WTC11 (cell line): ENCODE measurements around the gene NXT1. TPM values are rescaled to one million over a fixed set of nuclear protein-coding genes. Genes with fewer than 3 reads are reported as not detected.

Source experiments
- ATAC-seq: fragments of 200-7000 bp; cut with Tn5 transposase; 2 replicates; pipeline ENCODE4 v1.10.0; 2021; ENCODE audit warnings: mild to moderate bottlenecking, moderate library complexity
- CTCF ChIA-PET: fragments of 300-600 bp; sonication (Branson Sonifier 250); formaldehyde crosslinking; loops from one replicate; lab custom pipeline; 2021; ENCODE audit warnings: antibody characterized with exemption; lab: Charles Lee
- POLR2A ChIA-PET: fragments of 350-600 bp; sonication (Branson Sonifier 250); formaldehyde crosslinking; loops from one replicate; lab custom pipeline; 2021; ENCODE audit warnings: antibody characterized with exemption; lab: Charles Lee
- DNase-seq: peaks from one replicate; pipeline ENCODE4 v3.0.0; 2021; ENCODE audit warnings: low spot score
- H3K27ac Mint-ChIP-seq: 2 replicates; pipeline ENCODE4 v1.8.0; 2021; ENCODE audit warnings: mixed read lengths
- H3K27me3 Mint-ChIP-seq: 2 replicates; pipeline ENCODE4 v1.8.0; 2021; ENCODE audit warnings: low read depth, mild to moderate bottlenecking, moderate library complexity, mixed read lengths
- H3K36me3 Mint-ChIP-seq: 2 replicates; pipeline ENCODE4 v1.8.0; 2021; ENCODE audit warnings: mixed read lengths
- H3K4me1 Mint-ChIP-seq: 2 replicates; pipeline ENCODE4 v1.8.0; 2022; ENCODE audit warnings: mixed read lengths
- H3K4me3 Mint-ChIP-seq: 2 replicates; pipeline ENCODE4 v1.8.0; 2021; ENCODE audit warnings: mild to moderate bottlenecking, moderate library complexity, mixed read lengths
- H3K9me3 Mint-ChIP-seq: 2 replicates; pipeline ENCODE4 v1.8.0; 2021; ENCODE audit warnings: mixed read lengths
- ARID4B ChIP-seq: sonication (generic); formaldehyde crosslinking; IDR thresholded peaks from 2 replicates; pipeline ENCODE4 v1.8.0; 2023; ENCODE audit warnings: missing genetic modification reagents, mild to moderate bottlenecking, borderline replicate concordance
- ESRRA ChIP-seq: sonication (generic); formaldehyde crosslinking; IDR thresholded peaks from 2 replicates; pipeline ENCODE4 v1.8.1; 2022; ENCODE audit warnings: mild to moderate bottlenecking, missing genetic modification reagents, borderline replicate concordance
- FOXK1 ChIP-seq: sonication (generic); formaldehyde crosslinking; IDR thresholded peaks from 2 replicates; pipeline ENCODE4 v1.8.0; 2022; ENCODE audit warnings: mild to moderate bottlenecking, moderate library complexity, missing genetic modification reagents
- GRHL2 ChIP-seq: fragments of 250-450 bp; sonication (Bioruptor Pico); IDR thresholded peaks from 2 replicates; pipeline ENCODE4 v1.8.0; 2022; ENCODE audit warnings: mild to moderate bottlenecking, moderate library complexity; ENCODE audit not compliant: insufficient replicate concordance, severe bottlenecking
- KAT7 ChIP-seq: sonication (generic); formaldehyde crosslinking; IDR thresholded peaks from 2 replicates; pipeline ENCODE4 v1.8.1; 2023; ENCODE audit warnings: missing genetic modification reagents, mild to moderate bottlenecking, borderline replicate concordance
- NR2C2 ChIP-seq: sonication (generic); formaldehyde crosslinking; IDR thresholded peaks from 2 replicates; pipeline ENCODE4 v1.8.0; 2022; ENCODE audit warnings: mild to moderate bottlenecking, missing genetic modification reagents
- OVOL2 ChIP-seq: fragments of 250-450 bp; sonication (Bioruptor Pico); IDR thresholded peaks from 2 replicates; pipeline ENCODE4 v1.9.0; 2021; ENCODE audit warnings: mild to moderate bottlenecking, borderline replicate concordance
- RORB ChIP-seq: fragments of 250-450 bp; sonication (Bioruptor Pico); IDR thresholded peaks from 2 replicates; pipeline ENCODE4 v1.9.0; 2021; ENCODE audit warnings: mild to moderate bottlenecking
- SMAD4 ChIP-seq: sonication (generic); formaldehyde crosslinking; IDR thresholded peaks from 2 replicates; pipeline ENCODE4 v1.8.0; 2022; ENCODE audit warnings: mild to moderate bottlenecking, missing genetic modification reagents
- ZNF121 ChIP-seq: sonication (generic); formaldehyde crosslinking; IDR thresholded peaks from 2 replicates; pipeline ENCODE4 v1.8.0; 2023; ENCODE audit warnings: missing genetic modification reagents
- ZNF232 ChIP-seq: sonication (generic); formaldehyde crosslinking; IDR thresholded peaks from 2 replicates; pipeline ENCODE4 v1.8.0; 2022; ENCODE audit warnings: mild to moderate bottlenecking, missing genetic modification reagents
- ZNF317 ChIP-seq: sonication (generic); formaldehyde crosslinking; IDR thresholded peaks from 2 replicates; pipeline ENCODE4 v1.8.1; 2023; ENCODE audit warnings: low read depth, mild to moderate bottlenecking, moderate library complexity, missing genetic modification reagents, borderline replicate concordance
- ZNF423 ChIP-seq: fragments of 250-450 bp; sonication (Bioruptor Pico); IDR thresholded peaks from 2 replicates; pipeline ENCODE4 v2.1.2; 2022; ENCODE audit warnings: mild to moderate bottlenecking, moderate library complexity
- ZNF512 ChIP-seq: sonication (generic); formaldehyde crosslinking; IDR thresholded peaks from 2 replicates; pipeline ENCODE4 v1.8.1; 2022; ENCODE audit warnings: missing genetic modification reagents, borderline replicate concordance
- total RNA-seq: library from RNA; stranded (reverse); gene quantifications from 3 replicates; pipeline ENCODE4 v1.2.3, GENCODE V29; 2021
- TF ChIP-seq, protein P1 (sequence below): sonication (generic); formaldehyde crosslinking; IDR thresholded peaks from 2 replicates; pipeline ENCODE4 v1.8.0; 2023; ENCODE audit warnings: missing genetic modification reagents

Gene NXT1
- total RNA-seq, 1 experiment from 2014 or later, result 18.8 TPM

GRCh38 chr20:23390091-23390774 lies 39.6 kb downstream of the NXT1 start:
- Mint-ChIP-seq H3K27ac (peak overlapping the region; percentile 78), H3K36me3 (peaks cover 69% of the 10 kb centered on the region)
- ATAC-seq, result no peak
- DNase-seq, result no peak
- POLR2A ChIA-PET, result no interaction called here
- TF ChIP-seq, protein P1, sequence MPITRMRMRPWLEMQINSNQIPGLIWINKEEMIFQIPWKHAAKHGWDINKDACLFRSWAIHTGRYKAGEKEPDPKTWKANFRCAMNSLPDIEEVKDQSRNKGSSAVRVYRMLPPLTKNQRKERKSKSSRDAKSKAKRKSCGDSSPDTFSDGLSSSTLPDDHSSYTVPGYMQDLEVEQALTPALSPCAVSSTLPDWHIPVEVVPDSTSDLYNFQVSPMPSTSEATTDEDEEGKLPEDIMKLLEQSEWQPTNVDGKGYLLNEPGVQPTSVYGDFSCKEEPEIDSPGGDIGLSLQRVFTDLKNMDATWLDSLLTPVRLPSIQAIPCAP (CRISPR knock-in tag), result no peak
- no peak for TF ChIP-seq ZNF317
- TF ChIP-seq GRHL2 (CRISPR knock-in tag), result no peak
- TF ChIP-seq ZNF121 (CRISPR knock-in tag), result no peak
- TF ChIP-seq SMAD4 (CRISPR knock-in tag), result no peak
- no peak for TF ChIP-seq RORB
- TF ChIP-seq, all 79 proteins: peak for 0
- Mint-ChIP-seq H3K9me3 (no peaks in the 10 kb centered on the region; the same call in 1 of the 2 replicates), H3K27me3 (no peaks in the 10 kb centered on the region), H3K4me3 (no peak overlapping the region; the same call in 1 of the 2 replicates), H3K4me1 (peaks cover 53% of the 10 kb centered on the region)
- CTCF ChIA-PET, result interaction anchor here (1.0 kb wide), 1 partner anchor 32 kb away, joined by 3 read pairs; the partner anchor contains the start of gene NAPB

- ChIA-PET POLR2A (interaction anchor here (1.2 kb wide), 1 partner anchor 42 kb away, joined by 4 read pairs; no protein-coding TSS in a partner anchor), CTCF (interaction anchor here (0.8 to 2.5 kb wide), 5 partner anchors 30 to 341 kb away, joined by 3 to 10 read pairs (median 5); partner anchors contain the start of gene NAPB)
- H3K4me1 Mint-ChIP-seq, result peaks cover 53% of the 10 kb centered on the region
- H3K4me3 Mint-ChIP-seq, result peak overlapping the region; percentile 22
- H3K9me3 Mint-ChIP-seq, result no peaks in the 10 kb centered on the region; the same call in 1 of the 2 replicates
- ATAC-seq, result peak; percentile 87
- H3K27me3 Mint-ChIP-seq, result no peaks in the 10 kb centered on the region
- peaks cover 68% of the 10 kb centered on the region for H3K36me3 Mint-ChIP-seq
- TF ChIP-seq ZNF423 (CRISPR knock-in tag) (no peak), FOXK1 (CRISPR knock-in tag) (no peak), ARID4B (no peak), NR2C2 (CRISPR knock-in tag) (no peak), ZNF512 (CRISPR knock-in tag) (no peak), ZNF232 (CRISPR knock-in tag) (no peak), KAT7 (CRISPR knock-in tag) (no peak), ESRRA (CRISPR knock-in tag) (no peak), OVOL2 (CRISPR knock-in tag) (no peak)
- H3K27ac Mint-ChIP-seq, result peak overlapping the region; percentile 86
- DNase-seq, result no peak
Observed at GRCh38 chr20:23391707-23392310, 41.2 kb downstream of the NXT1 start.
